Stimulated activated CD8-positive, alpha-beta memory T cell treated with anti-CD3 and anti-CD28 coated beads, Interleukin-15, amount 100 ng/mL, for 4 hours (primary cell): Measurements from ENCODE around the gene BLOC1S5.
"Not testable (repeated sequence)": the region's sequence is repeated elsewhere in the genome, so short reads cannot be mapped to it uniquely, and the experiment has no call there.

Experiments
- DNase-seq, 2 donors: peaks; one replicate each; pipeline ENCODE4 v3.0.0-alpha.2; 2020; ENCODE audit warnings: low read depth in 2 of 2

Gene BLOC1S5

DNA sequence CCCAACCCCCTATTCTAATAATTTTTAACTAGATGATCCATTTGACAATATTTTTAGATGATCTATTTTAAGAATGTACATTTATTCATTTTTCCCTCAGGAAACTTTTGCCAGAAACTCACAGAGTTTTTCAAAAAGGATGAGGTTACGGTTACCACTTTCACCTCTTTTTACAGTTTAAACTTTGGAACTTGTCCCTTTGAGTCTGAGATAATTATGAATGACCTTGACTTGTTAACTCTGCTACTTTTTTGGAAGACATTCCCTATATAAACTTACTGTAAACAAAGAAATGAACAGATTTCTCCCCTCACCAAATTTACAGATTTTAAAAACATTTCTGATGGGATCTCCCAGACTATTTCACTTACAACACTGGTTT, 18.4 kb upstream of the BLOC1S5 start:
- no peak for DNase-seq

DNA sequence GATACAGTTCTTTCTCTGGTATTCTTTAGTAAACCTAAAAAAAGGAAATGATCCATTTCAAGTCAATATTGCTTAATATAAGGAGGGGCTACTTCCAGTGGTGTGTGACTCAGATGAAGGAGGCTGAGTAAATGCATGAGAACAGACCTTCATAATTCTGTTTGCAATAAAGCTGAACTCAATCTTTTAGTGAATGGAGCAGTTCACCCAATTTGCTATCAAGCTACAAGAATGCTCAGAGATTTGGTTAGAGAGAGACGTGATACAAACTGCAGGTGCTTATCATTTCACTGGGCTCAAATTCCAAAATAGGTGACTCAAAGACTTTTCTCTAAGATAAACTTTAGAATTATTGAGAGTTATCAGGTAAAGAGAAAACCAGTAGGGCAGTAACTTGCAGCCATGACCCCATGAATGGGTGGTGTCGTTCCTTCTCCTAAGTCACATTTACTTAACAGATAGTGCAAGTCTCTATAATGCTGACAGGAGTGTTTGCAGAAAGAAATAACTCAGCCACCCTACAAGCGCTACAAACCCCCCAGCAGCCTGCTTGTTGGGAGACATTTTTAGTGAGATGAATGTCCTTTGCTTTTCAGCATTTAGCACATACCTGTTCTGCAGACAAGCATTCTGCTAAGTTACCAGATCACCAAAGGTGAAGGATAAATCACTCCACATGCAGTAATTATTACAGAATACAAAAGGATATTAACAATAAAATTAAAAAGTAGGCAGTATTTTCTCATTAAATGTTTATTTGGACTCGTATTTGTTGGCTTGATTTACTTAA, 16.4 kb upstream of the BLOC1S5 start:
- DNase-seq = no peak

DNA sequence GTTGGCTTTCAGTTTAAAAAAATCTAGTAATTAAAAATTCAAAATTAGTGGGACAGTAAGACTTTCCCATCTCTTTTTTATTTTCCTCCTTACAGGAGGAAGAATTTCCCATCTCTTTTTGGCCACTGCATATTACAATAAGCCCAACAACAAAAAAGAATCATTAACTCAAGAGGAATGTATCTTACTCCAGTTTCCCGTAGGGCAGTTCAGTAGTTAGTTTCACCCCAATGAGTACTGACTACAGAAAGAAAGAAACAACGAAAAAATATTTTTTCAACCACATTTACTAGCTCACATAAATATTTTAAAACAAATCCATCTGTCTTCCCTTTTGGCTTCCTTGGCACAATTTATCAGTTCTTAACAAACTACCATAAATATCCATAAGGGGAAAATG, 14.9 kb upstream of the BLOC1S5 start:
- no peak for DNase-seq

DNA sequence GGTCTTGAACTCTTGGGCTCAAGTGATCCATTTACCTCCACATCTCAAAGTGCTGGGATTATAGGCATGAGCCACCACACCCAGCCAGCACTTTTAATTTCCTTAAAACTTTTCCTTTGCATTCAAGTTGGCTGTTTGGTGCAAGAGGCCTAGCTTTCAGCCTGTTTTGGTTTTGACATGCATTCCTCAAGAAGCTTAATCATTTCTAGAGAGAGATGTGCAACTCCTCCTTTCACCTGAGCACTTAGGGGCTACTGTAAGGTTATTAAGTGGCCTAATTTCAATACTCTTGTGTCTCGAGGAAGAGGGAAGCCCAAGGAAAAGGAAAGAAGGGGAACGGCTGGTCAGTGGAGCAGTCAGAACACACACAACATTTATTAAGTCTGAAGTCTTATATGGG, 13.8 kb upstream of the BLOC1S5 start:
- no peak for DNase-seq

- no peak for DNase-seq
These were observed 11.5 kb upstream of the BLOC1S5 start for GRCh38 chr6:8075704-8076103.

- no peak for DNase-seq
These were observed 11.0 kb upstream of the BLOC1S5 start for GRCh38 chr6:8075185-8075584.

GRCh38 chr6:8074213-8074612, 10.0 kb upstream of the BLOC1S5 start:
- DNase-seq = no peak

- DNase-seq = no peak
These were observed 9.6 kb upstream of the BLOC1S5 start for GRCh38 chr6:8073758-8074157.

- no peak for DNase-seq
These were observed 6.5 kb upstream of the BLOC1S5 start for GRCh38 chr6:8070718-8071117.

- no peak for DNase-seq
These were observed 5.6 kb upstream of the BLOC1S5 start for GRCh38 chr6:8069631-8070284.

DNA sequence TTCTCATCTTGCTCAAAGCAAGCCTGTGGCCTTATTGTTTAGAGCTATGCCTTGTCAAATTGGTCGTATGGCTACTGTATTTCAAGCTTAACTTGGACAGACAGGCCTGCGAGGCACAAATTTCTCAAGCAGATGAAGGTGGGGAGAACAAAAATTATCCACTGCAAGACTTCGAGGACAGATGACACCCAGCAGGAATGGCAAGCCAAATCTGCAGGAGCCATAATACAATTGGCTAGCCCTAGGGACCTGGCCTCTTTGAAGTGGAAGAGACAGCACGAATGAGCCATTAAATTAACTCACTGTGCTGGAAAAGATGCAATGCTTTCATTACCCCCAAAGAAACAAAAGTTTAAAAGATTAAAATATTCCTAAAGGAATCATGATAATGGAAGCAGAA, 5.0 kb upstream of the BLOC1S5 start:
- no peak for DNase-seq

- DNase-seq = no peak
These were observed 1.9 kb upstream of the BLOC1S5 start for GRCh38 chr6:8066108-8066507.

DNA sequence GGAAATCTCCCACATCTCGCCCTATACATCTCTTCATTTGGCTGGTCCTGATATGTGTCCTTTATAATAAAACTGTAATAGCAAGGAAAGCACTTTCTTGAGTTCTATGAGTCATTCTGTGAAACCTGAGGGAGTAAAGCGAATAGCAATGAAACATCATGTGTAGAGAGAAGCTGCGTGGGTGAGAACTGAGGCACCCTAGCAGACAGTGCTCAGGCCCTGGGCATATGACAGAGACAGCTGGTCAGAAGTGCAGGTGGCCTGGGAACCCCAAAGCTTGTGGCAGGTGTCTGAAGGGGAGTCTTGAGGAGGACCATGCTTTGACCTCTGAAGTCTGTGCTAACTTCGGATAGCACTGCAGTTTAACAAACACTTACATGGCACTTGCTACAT, 1.3 kb upstream of the BLOC1S5 start:
- no peak for DNase-seq

- no peak for DNase-seq
These were observed 689 bp upstream of the BLOC1S5 start for GRCh38 chr6:8064638-8065518.

DNA sequence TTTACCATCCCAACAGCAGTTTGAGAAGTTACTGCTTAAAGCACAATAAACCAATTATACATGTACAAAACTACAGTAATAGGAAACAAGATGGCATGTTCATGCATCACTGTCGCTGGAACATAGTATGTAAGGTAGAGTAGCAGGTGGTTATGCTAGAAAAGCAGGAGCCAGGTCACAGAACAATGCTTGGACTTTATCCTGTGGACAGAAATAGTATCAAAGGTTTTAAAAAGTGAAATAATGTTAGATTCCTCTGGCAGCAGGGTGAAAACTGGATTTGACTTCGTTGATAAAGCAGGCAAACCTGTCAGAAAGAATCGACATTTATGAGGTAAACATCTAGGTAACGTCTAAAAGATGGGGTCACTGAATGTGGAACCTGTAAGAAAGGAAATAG, 2.5 kb downstream of the BLOC1S5 start:
- no peak for DNase-seq

GRCh38 chr6:8060346-8060745, 3.8 kb downstream of the BLOC1S5 start:
- DNase-seq = no peak

- no peak for DNase-seq
These were observed 5.1 kb downstream of the BLOC1S5 start for GRCh38 chr6:8059129-8059528.

DNA sequence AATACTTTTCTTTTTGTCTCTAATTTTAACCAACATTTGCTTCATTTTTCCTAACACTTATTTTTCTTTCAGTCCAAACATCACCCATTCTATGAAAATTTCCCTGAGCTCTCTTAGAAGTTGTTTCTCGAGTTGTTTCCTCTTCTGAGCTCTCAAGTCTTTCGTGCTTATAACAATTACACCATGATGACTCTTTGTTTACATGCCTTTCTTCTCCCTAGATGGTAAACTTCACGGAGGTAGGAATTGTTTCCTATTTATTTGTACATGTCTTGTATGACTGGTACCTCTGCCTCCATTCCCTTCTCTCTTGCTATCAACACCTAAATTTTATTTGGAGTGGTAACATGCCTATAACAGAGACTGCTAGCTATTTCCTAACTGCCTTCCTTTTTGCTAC, 6.4 kb downstream of the BLOC1S5 start:
- DNase-seq = no peak

GRCh38 chr6:8057263-8057662, 6.9 kb downstream of the BLOC1S5 start:
- DNase-seq = no peak

- DNase-seq = no peak
These were observed 9.9 kb downstream of the BLOC1S5 start for GRCh38 chr6:8054276-8054675.

GRCh38 chr6:8047541-8048292, 16.5 kb downstream of the BLOC1S5 start:
- no peak for DNase-seq

- DNase-seq = not testable (repeated sequence)
These were observed 18.4 kb downstream of the BLOC1S5 start for GRCh38 chr6:8045769-8046168.
